Body of pancreas (tissue), 4 donors: Measurements from ENCODE around the gene CAPN5. TPM values are rescaled to one million over a fixed set of nuclear protein-coding genes. Genes with fewer than 3 reads are reported as not detected.

Source experiments
- ATAC-seq: fragments of 150-250 bp; one replicate; pipeline ENCODE4 v1.9.1; 2016
- DNase-seq, 4 donors: peaks; one replicate each; pipeline ENCODE4 v3.0.0-alpha.2; 2019
- H3K27ac ChIP-seq, 4 donors: fragments of 200-600 bp; sonication (generic); 1 replicate in 3 of 4; 2 replicates in 1 of 4; pipeline versions ENCODE4 v1.5.1 to v1.6.1; 2016 to 2019; ENCODE audit warnings: mild to moderate bottlenecking in 1 of 4, mixed read lengths in 1 of 4, moderate library complexity in 1 of 4
- H3K27me3 ChIP-seq, 2 donors: fragments of 200-600 bp; sonication (generic); one replicate each; pipeline ENCODE4 v1.6.0; 2016; ENCODE audit warnings: mild to moderate bottlenecking in 1 of 2
- H3K36me3 ChIP-seq, 2 donors: fragments of 200-600 bp; sonication (generic); replicated peaks in 1 of 2; 2 replicates each; pipeline ENCODE4 v1.5.1; 2016; ENCODE audit warnings: low read depth in 2 of 2; ENCODE audit not compliant: insufficient read depth in 1 of 2
- H3K4me1 ChIP-seq: fragments of 200-600 bp; sonication (generic); one replicate; pipeline ENCODE4 v1.6.0; 2016
- H3K4me3 ChIP-seq, 2 donors: fragments of 200-600 bp; sonication (generic); 1 replicate in 1 of 2; 2 replicates in 1 of 2; pipeline ENCODE4 v1.5.1; 2016 to 2019
- H3K9me3 ChIP-seq, 3 donors: fragments of 200-600 bp; sonication (generic); 1 replicate in 2 of 3; 2 replicates in 1 of 3; pipeline ENCODE4 v1.5.1; 2016
- POLR2A ChIP-seq, 3 donors: fragments of 450-650 bp; IDR thresholded peaks; one replicate each; pipeline ENCODE4 v1.6.1; 2016; ENCODE audit warnings: antibody characterized with exemption in 3 of 3, mild to moderate bottlenecking in 2 of 3
- WGBS, 2 donors: methylation state at CpG; one replicate each; pipeline ENCODE4 v1.1.5; 2017; 5-methylcytosine and 5-hydroxymethylcytosine counted together
- intact Hi-C: fragments of 100-400 bp; cut with DNase I; formaldehyde crosslinking; loops from one replicate; pipeline ENCODE4 v1.15.1; 2023
- total RNA-seq, 2 donors: library from RNA; depleted of rRNA; stranded (reverse); fragments of >200 nt; gene quantifications; one replicate each; pipeline ENCODE4 v1.1.0, GENCODE V29; 2016
- TF ChIP-seq, protein P1 (sequence below), 7 experiments: fragments of 450-650 bp in 4 of 7; fragments of 200-600 bp in 3 of 7; sonication (generic) in 3 of 7; IDR thresholded peaks; one replicate each; pipeline ENCODE4 v1.5.1; 2016 to 2019; ENCODE audit warnings: antibody characterized with exemption in 7 of 7

The CAPN5 gene
- total RNA-seq, 2 donors from 2014 or later, result 7.8 to 13.8 TPM

DNA sequence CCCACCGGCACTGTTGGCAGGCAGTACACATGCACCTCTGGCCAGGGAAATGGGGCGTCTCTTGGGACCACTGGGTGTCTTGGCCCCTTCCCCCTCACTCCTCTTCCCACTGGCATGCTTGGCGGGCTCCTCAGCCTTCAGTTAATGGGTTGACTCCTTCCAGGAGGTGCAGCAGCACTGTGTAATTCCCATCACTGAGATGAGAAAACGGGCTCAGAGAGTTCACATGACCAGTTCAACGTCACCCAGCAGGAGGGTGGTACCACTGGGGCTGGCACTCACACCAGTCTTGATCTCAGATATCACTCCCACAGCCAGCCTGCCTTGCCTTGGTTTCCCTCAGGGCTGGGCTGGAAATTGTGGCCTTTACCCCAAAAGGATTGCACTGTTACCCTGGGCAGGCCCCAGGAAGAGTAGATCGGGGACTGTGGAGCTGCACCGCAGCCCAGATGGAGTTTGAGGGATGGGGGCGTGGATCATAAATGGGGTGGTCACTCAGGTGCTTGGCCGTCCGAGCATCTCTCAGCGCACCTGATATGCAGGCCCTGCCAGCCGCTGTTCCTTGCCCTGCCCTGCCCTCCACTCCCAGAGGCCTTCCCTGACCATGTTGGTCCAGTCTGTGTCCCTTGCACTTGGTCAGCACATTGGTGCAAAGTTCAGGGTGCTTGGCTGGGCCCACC lies 16.9 kb downstream of the CAPN5 start:
- ATAC-seq (no peak), DNase-seq (peak in 1 of 4 donors; percentile 8)
- no peaks in the 10 kb centered on the region for H3K36me3 ChIP-seq
- no peak overlapping the region for H3K4me3 ChIP-seq
- 91 to 95% methylated on average over 7 to 12 of the region's 12 CpGs for WGBS, 2 donors
- no peaks in the 10 kb centered on the region for H3K27me3 ChIP-seq
- H3K9me3 ChIP-seq, result no peaks in the 10 kb centered on the region
- H3K4me1 ChIP-seq, result peaks cover 38% of the 10 kb centered on the region
- no peak overlapping the region for H3K27ac ChIP-seq
- intact Hi-C loops, result no loop called here
- no peak for TF ChIP-seq POLR2A (IDR thresholded peaks at IDR 0.05)
- TF ChIP-seq, protein P1, sequence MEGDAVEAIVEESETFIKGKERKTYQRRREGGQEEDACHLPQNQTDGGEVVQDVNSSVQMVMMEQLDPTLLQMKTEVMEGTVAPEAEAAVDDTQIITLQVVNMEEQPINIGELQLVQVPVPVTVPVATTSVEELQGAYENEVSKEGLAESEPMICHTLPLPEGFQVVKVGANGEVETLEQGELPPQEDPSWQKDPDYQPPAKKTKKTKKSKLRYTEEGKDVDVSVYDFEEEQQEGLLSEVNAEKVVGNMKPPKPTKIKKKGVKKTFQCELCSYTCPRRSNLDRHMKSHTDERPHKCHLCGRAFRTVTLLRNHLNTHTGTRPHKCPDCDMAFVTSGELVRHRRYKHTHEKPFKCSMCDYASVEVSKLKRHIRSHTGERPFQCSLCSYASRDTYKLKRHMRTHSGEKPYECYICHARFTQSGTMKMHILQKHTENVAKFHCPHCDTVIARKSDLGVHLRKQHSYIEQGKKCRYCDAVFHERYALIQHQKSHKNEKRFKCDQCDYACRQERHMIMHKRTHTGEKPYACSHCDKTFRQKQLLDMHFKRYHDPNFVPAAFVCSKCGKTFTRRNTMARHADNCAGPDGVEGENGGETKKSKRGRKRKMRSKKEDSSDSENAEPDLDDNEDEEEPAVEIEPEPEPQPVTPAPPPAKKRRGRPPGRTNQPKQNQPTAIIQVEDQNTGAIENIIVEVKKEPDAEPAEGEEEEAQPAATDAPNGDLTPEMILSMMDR (IDR thresholded peaks at IDR 0.05), result no peak

DNA sequence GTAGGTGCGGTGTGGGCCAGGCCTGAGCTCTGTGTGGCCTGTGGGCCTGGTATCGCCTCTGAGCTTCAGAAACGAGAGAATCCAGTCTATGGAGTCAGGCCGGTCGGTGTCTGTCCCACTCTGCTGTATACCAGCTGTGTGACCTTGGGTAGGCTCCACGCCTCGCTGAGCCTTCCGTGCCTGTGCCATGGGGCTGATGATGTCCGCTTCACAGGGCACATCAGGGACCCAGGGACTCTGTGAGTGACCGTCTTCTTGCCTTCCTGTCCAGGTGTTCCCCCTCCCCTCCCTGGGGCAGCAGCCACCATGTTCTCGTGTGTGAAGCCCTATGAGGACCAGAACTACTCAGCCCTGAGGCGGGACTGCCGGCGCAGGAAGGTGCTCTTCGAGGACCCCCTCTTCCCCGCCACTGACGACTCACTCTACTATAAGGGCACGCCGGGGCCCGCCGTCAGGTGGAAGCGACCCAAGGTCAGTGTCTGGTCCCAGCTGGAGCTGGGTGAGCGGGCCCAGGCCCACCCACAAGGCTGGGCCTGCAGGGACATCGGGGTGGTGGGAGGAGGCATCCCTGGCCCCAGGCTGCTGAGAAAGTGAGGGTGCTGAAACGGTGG lies 17.9 kb downstream of the CAPN5 start:
- intact Hi-C loops, result loop anchor here (5.0 kb wide), 1 partner anchor 32 kb away; no protein-coding TSS in a partner anchor
- peak in 3 of 4 donors; percentile 1 to 30 (median 21) for DNase-seq
- whole genome bisulfite sequencing, 2 donors, result 80 to 88% methylated on average over 18 to 25 of the region's 25 CpGs
- H3K9me3 ChIP-seq, result no peaks in the 10 kb centered on the region
- no peak for ATAC-seq
- no peak overlapping the region for H3K27ac ChIP-seq
- H3K36me3 ChIP-seq, result no peaks in the 10 kb centered on the region
- peaks cover 42% of the 10 kb centered on the region for H3K4me1 ChIP-seq
- TF ChIP-seq, protein P1 (IDR thresholded peaks at IDR 0.05), result no peak
- no peak overlapping the region for H3K4me3 ChIP-seq
- H3K27me3 ChIP-seq, result no peaks in the 10 kb centered on the region

DNA sequence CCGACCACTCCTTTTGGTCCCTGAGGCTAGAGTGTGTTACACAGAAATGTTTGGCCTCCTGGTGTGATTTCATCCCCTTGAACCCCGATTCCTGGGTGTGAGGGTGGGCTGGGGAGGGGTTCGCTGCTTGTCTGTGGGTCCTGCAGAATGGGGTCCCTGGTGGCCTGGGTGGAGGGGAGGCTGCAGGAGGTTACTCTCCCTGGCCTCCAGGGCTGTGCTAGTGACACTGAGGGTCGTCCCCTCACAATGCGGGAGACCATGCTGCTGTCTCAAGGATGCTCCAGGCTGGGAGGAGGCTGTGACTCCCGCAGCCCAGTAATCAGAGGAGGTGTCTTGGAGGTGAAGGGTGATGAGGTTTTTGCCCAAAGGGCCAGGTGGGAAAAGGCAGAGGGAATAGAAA lies 18.9 kb downstream of the CAPN5 start:
- no peak overlapping the region for H3K4me3 ChIP-seq
- H3K27me3 ChIP-seq, result no peaks in the 10 kb centered on the region
- ATAC-seq, result no peak
- H3K36me3 ChIP-seq, result no peaks in the 10 kb centered on the region
- WGBS, 2 donors, result 81 to 91% methylated on average over 6 of the region's 6 CpGs
- intact Hi-C loops, result loop anchor here (5.0 kb wide), 1 partner anchor 33 kb away; no protein-coding TSS in a partner anchor
- H3K27ac ChIP-seq, result no peak overlapping the region
- no peak for TF ChIP-seq POLR2A (IDR thresholded peaks at IDR 0.05)
- TF ChIP-seq, protein P1 (IDR thresholded peaks at IDR 0.05), result no peak
- H3K4me1 ChIP-seq, result peaks cover 42% of the 10 kb centered on the region
- DNase-seq, result peak in 1 of 4 donors; percentile 0
- no peaks in the 10 kb centered on the region for H3K9me3 ChIP-seq

DNA sequence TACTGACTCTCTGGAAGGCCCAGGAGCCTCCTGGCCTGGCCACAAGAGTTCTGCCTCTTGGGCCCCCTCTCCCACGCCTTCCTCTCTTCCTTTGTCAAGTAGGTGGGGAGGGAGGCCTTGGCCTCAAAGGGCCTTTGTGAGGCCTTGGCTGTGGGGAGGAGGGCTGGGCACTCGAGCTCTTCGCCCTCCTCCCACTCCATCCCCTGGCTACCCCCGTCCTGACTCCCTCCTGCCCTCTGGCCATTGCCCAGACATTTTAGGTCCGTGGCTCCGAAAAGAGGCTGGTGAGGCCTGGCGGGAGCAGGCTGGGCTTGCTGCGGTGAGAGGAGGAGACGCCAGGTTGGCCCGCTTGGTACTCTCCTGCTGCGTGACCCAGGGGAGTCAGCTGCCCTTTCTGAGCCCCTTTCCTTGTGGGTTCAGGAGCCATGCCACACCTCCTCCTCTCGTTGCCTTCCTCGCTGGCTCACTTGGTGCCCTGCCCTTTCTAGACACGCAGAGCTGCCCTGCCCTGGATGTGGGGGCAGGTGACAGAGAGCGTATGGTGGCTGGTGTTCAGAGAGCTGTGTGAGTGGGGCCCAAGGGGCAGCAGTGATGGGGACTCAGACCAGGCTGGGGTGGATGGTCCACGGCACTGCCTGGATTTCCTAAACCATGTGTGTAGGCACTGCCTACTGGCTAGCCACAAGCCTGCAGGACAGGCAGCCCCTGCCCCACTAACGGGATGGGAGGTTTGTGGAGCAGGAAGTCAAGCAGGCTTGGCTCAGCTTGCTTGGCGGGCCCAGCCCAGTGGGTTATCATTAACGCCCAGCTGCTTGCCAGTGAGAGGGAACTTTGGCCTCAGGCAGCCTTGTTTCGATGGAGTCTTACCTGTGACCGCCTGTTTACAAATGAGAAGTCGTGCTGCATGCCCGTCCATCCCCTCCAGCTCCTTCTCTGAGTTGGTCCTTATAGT lies 20.0 kb downstream of the CAPN5 start:
- no peak for TF ChIP-seq POLR2A (IDR thresholded peaks at IDR 0.05)
- Histone ChIP-seq H3K27ac (peak overlapping the region; percentile 23 to 45 (median 33)), H3K36me3 (no peaks in the 10 kb centered on the region), H3K4me3 (no peak overlapping the region), H3K4me1 (peaks cover 42% of the 10 kb centered on the region), H3K27me3 (no peaks in the 10 kb centered on the region), H3K9me3 (no peaks in the 10 kb centered on the region)
- ATAC-seq (peak; percentile 53), DNase-seq (peak; percentile 56 to 82 (median 64))
- intact Hi-C loops, result loop anchor here (5.0 kb wide), 1 partner anchor 34 kb away; no protein-coding TSS in a partner anchor
- 65 to 75% methylated on average over 16 to 23 of the region's 23 CpGs for WGBS, 2 donors
